H9 (cell line): ENCODE measurements around the gene CCDC178. TPM values are rescaled to one million over a fixed set of nuclear protein-coding genes. Genes with fewer than 3 reads are reported as not detected.

Experiments
- DNase-seq: peaks from one replicate; pipeline ENCODE4 v3.0.0-alpha.2; 2017
- H2AFZ ChIP-seq: one replicate; pipeline ENCODE4 v1.6.1; 2013; ENCODE audit warnings: mild to moderate bottlenecking, low read length, control low read depth, moderate library complexity
- H2AK5ac ChIP-seq: 2 replicates; pipeline ENCODE4 v1.6.1; 2013; ENCODE audit warnings: low read length, control low read depth, mixed read lengths; ENCODE audit not compliant: insufficient read length
- H2BK120ac ChIP-seq: one replicate; pipeline ENCODE4 v1.6.1; 2013; ENCODE audit warnings: low read depth, mild to moderate bottlenecking, low read length, control low read depth, inconsistent platforms; ENCODE audit not compliant: poor library complexity, severe bottlenecking
- H2BK12ac ChIP-seq: 2 replicates; pipeline ENCODE4 v1.6.1; 2013; ENCODE audit warnings: low read length, control low read depth, mixed read lengths, low read depth; ENCODE audit not compliant: insufficient read length
- H2BK15ac ChIP-seq: 2 replicates; pipeline ENCODE4 v1.6.1; 2013; ENCODE audit warnings: low read depth, low read length, control low read depth
- H2BK20ac ChIP-seq: one replicate; pipeline ENCODE4 v1.6.1; 2013; ENCODE audit warnings: low read depth, mild to moderate bottlenecking, low read length, control low read depth, inconsistent platforms; ENCODE audit not compliant: poor library complexity, severe bottlenecking
- H2BK5ac ChIP-seq: 2 replicates; pipeline ENCODE4 v1.6.1; 2013; ENCODE audit warnings: low read length, control low read depth, mixed read lengths; ENCODE audit not compliant: insufficient read length
- H3K14ac ChIP-seq: 2 replicates; pipeline ENCODE4 v1.6.1; 2013; ENCODE audit warnings: low read length, control low read depth; ENCODE audit not compliant: insufficient read depth
- H3K18ac ChIP-seq: 2 replicates; pipeline ENCODE4 v1.6.1; 2013; ENCODE audit warnings: low read depth, mild to moderate bottlenecking, mixed read lengths, low read length, control low read depth; ENCODE audit not compliant: insufficient read length
- H3K23ac ChIP-seq: 2 replicates; pipeline ENCODE4 v1.6.1; 2013; ENCODE audit warnings: low read length, control low read depth, mixed read lengths, low read depth; ENCODE audit not compliant: insufficient read length
- H3K23me2 ChIP-seq: 2 replicates; pipeline ENCODE4 v1.6.1; 2013; ENCODE audit warnings: low read depth, mild to moderate bottlenecking, mixed read lengths, low read length, control low read depth; ENCODE audit not compliant: insufficient read length, poor library complexity, severe bottlenecking
- H3K27ac ChIP-seq: 2 replicates; pipeline ENCODE4 v1.5.1; 2013; ENCODE audit warnings: low read length, control low read depth, mixed read lengths, low read depth; ENCODE audit not compliant: insufficient read length
- H3K27me3 ChIP-seq: 2 replicates; pipeline ENCODE4 v1.6.1; 2013; ENCODE audit warnings: low read length, control low read depth, inconsistent platforms; ENCODE audit not compliant: insufficient read depth
- H3K4ac ChIP-seq: 2 replicates; pipeline ENCODE4 v1.6.1; 2013; ENCODE audit warnings: low read depth, mild to moderate bottlenecking, control low read depth, inconsistent platforms, low read length, moderate library complexity
- H3K4me1 ChIP-seq: 2 replicates; pipeline ENCODE4 v1.6.1; 2013; ENCODE audit warnings: low read length, control low read depth, inconsistent platforms; ENCODE audit not compliant: insufficient read depth
- H3K4me2 ChIP-seq: 2 replicates; pipeline ENCODE4 v1.6.1; 2013; ENCODE audit warnings: low read length, control low read depth, mixed read lengths; ENCODE audit not compliant: insufficient read length, insufficient read depth
- H3K56ac ChIP-seq: 2 replicates; pipeline ENCODE4 v1.6.1; 2013; ENCODE audit warnings: low read depth, mild to moderate bottlenecking, mixed read lengths, low read length, control low read depth; ENCODE audit not compliant: insufficient read length
- H3K79me1 ChIP-seq: 2 replicates; pipeline ENCODE4 v1.6.1; 2013; ENCODE audit warnings: low read depth, mild to moderate bottlenecking, moderate library complexity, low read length, control low read depth, inconsistent platforms; ENCODE audit not compliant: insufficient read depth, poor library complexity, severe bottlenecking
- H3K79me2 ChIP-seq: 2 replicates; pipeline ENCODE4 v1.6.1; 2013; ENCODE audit warnings: low read length, control low read depth, inconsistent platforms; ENCODE audit not compliant: insufficient read depth
- H3K9ac ChIP-seq: 2 replicates; pipeline ENCODE4 v1.6.1; 2013; ENCODE audit warnings: low read length, control low read depth, mixed read lengths; ENCODE audit not compliant: insufficient read length; ENCODE audit errors: extremely low read depth
- H3K9me3 ChIP-seq: one replicate; pipeline ENCODE4 v1.6.1; 2013; ENCODE audit warnings: low read depth, low read length, inconsistent platforms; ENCODE audit not compliant: control insufficient read depth
- H3T11ph ChIP-seq: one replicate; pipeline ENCODE4 v1.6.1; 2013; ENCODE audit warnings: mild to moderate bottlenecking, low read length, control low read depth, inconsistent platforms
- H4K20me1 ChIP-seq: one replicate; pipeline ENCODE4 v1.6.1; 2013; ENCODE audit not compliant: control insufficient read depth, insufficient read length, insufficient read depth
- H4K5ac ChIP-seq: 2 replicates; pipeline ENCODE4 v1.6.1; 2013; ENCODE audit warnings: low read depth, mild to moderate bottlenecking, mixed read lengths, low read length, control low read depth; ENCODE audit not compliant: insufficient read length
- H4K8ac ChIP-seq: replicated peaks from 2 replicates; pipeline ENCODE4 v1.6.1; 2013; ENCODE audit warnings: low read length, control low read depth, mixed read lengths, low read depth; ENCODE audit not compliant: insufficient read length
- H4K91ac ChIP-seq: 2 replicates; pipeline ENCODE4 v1.6.1; 2013; ENCODE audit warnings: low read depth, mild to moderate bottlenecking, moderate library complexity, mixed read lengths, low read length, control low read depth; ENCODE audit not compliant: insufficient read length
- H3K27ac Mint-ChIP-seq, 3 experiments: 2 replicates in 2 of 3; 3 replicates in 1 of 3; pipeline ENCODE4 v1.8.0; 2020 to 2021; ENCODE audit warnings: mixed read lengths in 3 of 3, mild to moderate bottlenecking in 1 of 3, moderate library complexity in 1 of 3
- H3K27me3 Mint-ChIP-seq: 2 replicates; pipeline ENCODE4 v1.8.0; 2021; ENCODE audit warnings: low read depth, mild to moderate bottlenecking, moderate library complexity, mixed read lengths
- H3K36me3 Mint-ChIP-seq, 3 experiments: 2 replicates in 2 of 3; 3 replicates in 1 of 3; pipeline ENCODE4 v1.8.0; 2020 to 2021; ENCODE audit warnings: low read depth in 3 of 3, mixed read lengths in 3 of 3; ENCODE audit not compliant: insufficient read depth in 1 of 3
- H3K4me1 Mint-ChIP-seq, 2 experiments: 2 replicates each; pipeline ENCODE4 v1.8.0; 2020; ENCODE audit warnings: mixed read lengths in 2 of 2
- H3K4me3 Mint-ChIP-seq, 2 experiments: 2 replicates in 1 of 2; 3 replicates in 1 of 2; pipeline ENCODE4 v1.8.0; 2020 to 2021; ENCODE audit warnings: mild to moderate bottlenecking in 2 of 2, mixed read lengths in 2 of 2, moderate library complexity in 1 of 2
- H3K9me3 Mint-ChIP-seq, 2 experiments: 2 replicates in 1 of 2; 3 replicates in 1 of 2; pipeline ENCODE4 v1.8.0; 2020; ENCODE audit warnings: mild to moderate bottlenecking in 2 of 2, mixed read lengths in 2 of 2, moderate library complexity in 1 of 2
- WGBS: extraction: QIAGEN DNeasy Blood & Tissue Kit; methylation state at CpG from one replicate; pipeline ENCODE4 v1.1.7; 2013; ENCODE audit warnings: missing lambda C conversion rate, low lambda C conversion rate, mixed read lengths; ENCODE audit not compliant: insufficient read length; ENCODE audit errors: extremely low coverage; 5-methylcytosine and 5-hydroxymethylcytosine counted together
- total RNA-seq: library from RNA; stranded (reverse); gene quantifications from 2 replicates; pipeline ENCODE4 v1.2.1, GENCODE V29; 2021
- TF ChIP-seq, protein P1 (sequence below): fragments of 200-600 bp; sonication (generic); conservative IDR thresholded peaks from 3 replicates; pipeline ENCODE4 v1.8.0; 2021; ENCODE audit warnings: antibody characterized with exemption, mild to moderate bottlenecking

CCDC178 gene
- total RNA-seq, 1 experiment from 2014 or later = not detected

DNA sequence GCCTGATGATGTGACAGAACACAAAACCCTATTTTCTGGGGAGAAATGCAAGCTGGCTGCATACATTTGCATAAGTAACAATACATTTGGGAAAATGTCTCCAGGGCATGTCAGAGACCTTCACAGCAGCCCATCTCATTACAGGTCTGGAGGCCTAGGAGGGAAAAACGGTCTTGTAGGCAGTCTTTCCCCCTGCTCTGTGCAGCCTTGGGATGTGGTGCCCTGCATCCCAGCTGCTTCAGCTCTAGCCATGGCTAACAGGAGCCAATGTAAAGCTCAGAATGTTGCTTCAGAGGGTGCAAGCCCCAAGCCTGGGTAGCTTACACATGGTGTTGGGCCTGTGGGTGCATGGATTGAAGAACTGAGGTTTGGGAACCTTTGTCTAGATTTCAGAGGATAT is 133.0 kb downstream of the CCDC178 start:
- no peak overlapping the region for H2BK5ac ChIP-seq
- H3K4me2 ChIP-seq = no peak overlapping the region
- no peaks in the 10 kb centered on the region for H3K27me3 ChIP-seq
- no peak overlapping the region for H3K27ac ChIP-seq
- H3K4me1 ChIP-seq = no peaks in the 10 kb centered on the region
- no peaks in the 10 kb centered on the region for H3K4me1 Mint-ChIP-seq
- no peak overlapping the region for H4K91ac ChIP-seq
- TF ChIP-seq, protein P1, sequence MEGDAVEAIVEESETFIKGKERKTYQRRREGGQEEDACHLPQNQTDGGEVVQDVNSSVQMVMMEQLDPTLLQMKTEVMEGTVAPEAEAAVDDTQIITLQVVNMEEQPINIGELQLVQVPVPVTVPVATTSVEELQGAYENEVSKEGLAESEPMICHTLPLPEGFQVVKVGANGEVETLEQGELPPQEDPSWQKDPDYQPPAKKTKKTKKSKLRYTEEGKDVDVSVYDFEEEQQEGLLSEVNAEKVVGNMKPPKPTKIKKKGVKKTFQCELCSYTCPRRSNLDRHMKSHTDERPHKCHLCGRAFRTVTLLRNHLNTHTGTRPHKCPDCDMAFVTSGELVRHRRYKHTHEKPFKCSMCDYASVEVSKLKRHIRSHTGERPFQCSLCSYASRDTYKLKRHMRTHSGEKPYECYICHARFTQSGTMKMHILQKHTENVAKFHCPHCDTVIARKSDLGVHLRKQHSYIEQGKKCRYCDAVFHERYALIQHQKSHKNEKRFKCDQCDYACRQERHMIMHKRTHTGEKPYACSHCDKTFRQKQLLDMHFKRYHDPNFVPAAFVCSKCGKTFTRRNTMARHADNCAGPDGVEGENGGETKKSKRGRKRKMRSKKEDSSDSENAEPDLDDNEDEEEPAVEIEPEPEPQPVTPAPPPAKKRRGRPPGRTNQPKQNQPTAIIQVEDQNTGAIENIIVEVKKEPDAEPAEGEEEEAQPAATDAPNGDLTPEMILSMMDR = no peak
- H2BK12ac ChIP-seq = no peak overlapping the region
- H2AFZ ChIP-seq = no peak overlapping the region
- H3K9me3 Mint-ChIP-seq = peaks cover 11 to 12% of the 10 kb centered on the region in 2 experiments; a peak in 4 of 5 replicates
- WGBS = no CpG with 5 or more reads among the region's 1 CpG
- H3K9ac ChIP-seq = no peak overlapping the region
- H3K27me3 Mint-ChIP-seq = peaks cover 1% of the 10 kb centered on the region; the same call in 1 of the 2 replicates
- H3K79me2 ChIP-seq = no peaks in the 10 kb centered on the region
- H3K27ac Mint-ChIP-seq = no peak overlapping the region
- H2BK20ac ChIP-seq = no peak overlapping the region
- no peaks in the 10 kb centered on the region for H3K9me3 ChIP-seq
- no peak overlapping the region for H2AK5ac ChIP-seq
- H3K79me1 ChIP-seq = no peaks in the 10 kb centered on the region
- no peak overlapping the region for H4K8ac ChIP-seq
- no peak overlapping the region for H2BK120ac ChIP-seq
- H4K20me1 ChIP-seq = no peaks in the 10 kb centered on the region
- DNase-seq = no peak
- no peaks in the 10 kb centered on the region for H3K23me2 ChIP-seq
- no peak overlapping the region for H2BK15ac ChIP-seq
- H4K5ac ChIP-seq = no peak overlapping the region
- H3K4ac ChIP-seq = no peak overlapping the region
- H3K36me3 Mint-ChIP-seq = peaks cover 6 to 13% (median 7%) of the 10 kb centered on the region in 3 experiments; a peak in 5 of 7 replicates
- H3K4me3 Mint-ChIP-seq = no peak overlapping the region
- no peak overlapping the region for H3K18ac ChIP-seq
- H3K56ac ChIP-seq = no peak overlapping the region
- no peak overlapping the region for H3K14ac ChIP-seq
- H3T11ph ChIP-seq = no peak overlapping the region
- no peak overlapping the region for H3K23ac ChIP-seq
